ENCODE results near the gene DLEC1. TPM values are rescaled to one million over a fixed set of nuclear protein-coding genes. Genes with fewer than 3 reads are reported as not detected.
"Not testable (repeated sequence)": the region's sequence is repeated elsewhere in the genome, so short reads cannot be mapped to it uniquely, and the experiment has no call there.

The DLEC1 gene
- total RNA-seq, 4 donors from 2014 or later = 0.19 to 2.1 (median 0.50) TPM

GRCh38 chr3:38083254-38083653 lies 44.2 kb downstream of the DLEC1 start:
- DNase-seq (ENCODE audit: low spot score in 2 of 2); H3K36me3 ChIP-seq; H3K4me1 ChIP-seq; H3K27ac ChIP-seq; H3K4me3 ChIP-seq; H3K27me3 ChIP-seq: not testable (repeated sequence)
- peaks cover 11% of the 10 kb centered on the region for H3K9me3 ChIP-seq
- WGBS = no CpG with 5 or more reads among the region's 1 CpG

- TF ChIP-seq CTCF (IDR thresholded peaks at IDR 0.05) = no peak
- TF ChIP-seq POLR2A (IDR thresholded peaks at IDR 0.05) = no peak
- no peak for TF ChIP-seq EP300 (IDR thresholded peaks at IDR 0.05)
- TF ChIP-seq POLR2AphosphoS5 (IDR thresholded peaks at IDR 0.05) = no peak
- Histone ChIP-seq H3K27ac (no peak overlapping the region), H3K9me3 (peaks cover 11% of the 10 kb centered on the region), H3K36me3 (no peaks in the 10 kb centered on the region), H3K4me1 (no peaks in the 10 kb centered on the region), H3K4me3 (no peak overlapping the region), H3K27me3 (no peaks in the 10 kb centered on the region)
- DNase-seq (ENCODE audit: low spot score in 2 of 2) = no peak
- 97% methylated on average over 13 of the region's 13 CpGs for WGBS
These were observed 44.9 kb downstream of the DLEC1 start for GRCh38 chr3:38083871-38084333.

- H3K4me1 ChIP-seq = no peaks in the 10 kb centered on the region
- no peaks in the 10 kb centered on the region for H3K36me3 ChIP-seq
- TF ChIP-seq POLR2A (IDR thresholded peaks at IDR 0.05) (no peak), POLR2AphosphoS5 (IDR thresholded peaks at IDR 0.05) (no peak), CTCF (IDR thresholded peaks at IDR 0.05) (no peak), EP300 (IDR thresholded peaks at IDR 0.05) (no peak)
- WGBS = 39% methylated on average over 7 of the region's 7 CpGs
- no peak overlapping the region for H3K4me3 ChIP-seq
- H3K27me3 ChIP-seq = no peaks in the 10 kb centered on the region
- no peak overlapping the region for H3K27ac ChIP-seq
- peaks cover 11% of the 10 kb centered on the region for H3K9me3 ChIP-seq
- DNase-seq (ENCODE audit: low spot score in 2 of 2) = no peak
These were observed 45.6 kb downstream of the DLEC1 start for GRCh38 chr3:38084334-38085310.

GRCh38 chr3:38085311-38085942 lies 46.4 kb downstream of the DLEC1 start:
- DNase-seq (ENCODE audit: low spot score in 2 of 2) = no peak
- TF ChIP-seq EP300 (IDR thresholded peaks at IDR 0.05) = no peak
- no peak for TF ChIP-seq POLR2A (IDR thresholded peaks at IDR 0.05)
- TF ChIP-seq POLR2AphosphoS5 (IDR thresholded peaks at IDR 0.05) = no peak
- Histone ChIP-seq H3K27ac (no peak overlapping the region), H3K36me3 (no peaks in the 10 kb centered on the region), H3K9me3 (peaks cover 11% of the 10 kb centered on the region), H3K27me3 (no peaks in the 10 kb centered on the region), H3K4me1 (no peaks in the 10 kb centered on the region), H3K4me3 (no peak overlapping the region)
- 91% methylated on average over 11 of the region's 11 CpGs for WGBS

- Histone ChIP-seq H3K4me1 (no peaks in the 10 kb centered on the region), H3K27ac (no peak overlapping the region), H3K36me3 (no peaks in the 10 kb centered on the region), H3K9me3 (peaks cover 11% of the 10 kb centered on the region), H3K27me3 (no peaks in the 10 kb centered on the region), H3K4me3 (no peak overlapping the region)
- WGBS = 100% methylated on average over 1 of the region's 1 CpG
- no peak for TF ChIP-seq POLR2A (IDR thresholded peaks at IDR 0.05)
- no peak for TF ChIP-seq EP300 (IDR thresholded peaks at IDR 0.05)
- no peak for TF ChIP-seq POLR2AphosphoS5 (IDR thresholded peaks at IDR 0.05)
- no peak for TF ChIP-seq CTCF (IDR thresholded peaks at IDR 0.05)
- no peak for DNase-seq (ENCODE audit: low spot score in 2 of 2)
These were observed 46.9 kb downstream of the DLEC1 start for GRCh38 chr3:38085943-38086324.

GRCh38 chr3:38086496-38086895 lies 47.5 kb downstream of the DLEC1 start:
- no peak for DNase-seq (ENCODE audit: low spot score in 2 of 2)
- no peak for TF ChIP-seq EP300 (IDR thresholded peaks at IDR 0.05)

GRCh38 chr3:38087278-38087677 lies 48.3 kb downstream of the DLEC1 start:
- H3K4me1 ChIP-seq, H3K27me3 ChIP-seq: not testable (repeated sequence)

More at GRCh38 chr3:38086496-38086895, 47.5 kb downstream of the DLEC1 start:
- H3K4me3 ChIP-seq = no peak overlapping the region
- no peaks in the 10 kb centered on the region for H3K4me1 ChIP-seq
- H3K27ac ChIP-seq = no peak overlapping the region
- 89% methylated on average over 3 of the region's 3 CpGs for WGBS
- H3K36me3 ChIP-seq = no peaks in the 10 kb centered on the region
- H3K9me3 ChIP-seq = peaks cover 11% of the 10 kb centered on the region
- H3K27me3 ChIP-seq = no peaks in the 10 kb centered on the region

More at GRCh38 chr3:38087278-38087677, 48.3 kb downstream of the DLEC1 start:
- H3K36me3 ChIP-seq; H3K4me3 ChIP-seq; DNase-seq (ENCODE audit: low spot score in 2 of 2); H3K27ac ChIP-seq: not testable (repeated sequence)
- peaks cover 11% of the 10 kb centered on the region for H3K9me3 ChIP-seq

All from suprapubic skin (tissue), 4 donors.